Posterior vena cava (tissue), 2 donors: ENCODE results near the gene STXBP5. TPM values are rescaled to one million over a fixed set of nuclear protein-coding genes. Genes with fewer than 3 reads are reported as not detected.

Experiments used
- DNase-seq: peaks from one replicate; pipeline ENCODE4 v3.0.0-alpha.2; 2020; ENCODE audit warnings: low spot score
- intact Hi-C, 2 donors: fragments of 100-400 bp; cut with DNase I; formaldehyde crosslinking; loops; one replicate each; pipeline versions ENCODE4 v1.14.1 to v1.14.2; 2022 to 2023
- total RNA-seq, 2 donors: library from RNA; stranded (reverse); fragmentation: NEBNext Ultra II Directional; extraction: Animal tissue kit (Norgen Biotek cat#: 25700); gene quantifications; one replicate each; pipeline ENCODE4 v1.2.1, GENCODE V29; 2021
- donor health status: DM: yes; HTN: yes; CAD: no.
- donor health status: DM: yes; HTN: yes; CAD: no.

The STXBP5 gene
- total RNA-seq, 2 donors from 2014 or later, result 21.6 to 30.0 TPM

- no peak for DNase-seq
- intact Hi-C loops, result no loop called here
Measured at GRCh38 chr6:147205690-147206600, 1.7 kb downstream of the STXBP5 start.

DNA sequence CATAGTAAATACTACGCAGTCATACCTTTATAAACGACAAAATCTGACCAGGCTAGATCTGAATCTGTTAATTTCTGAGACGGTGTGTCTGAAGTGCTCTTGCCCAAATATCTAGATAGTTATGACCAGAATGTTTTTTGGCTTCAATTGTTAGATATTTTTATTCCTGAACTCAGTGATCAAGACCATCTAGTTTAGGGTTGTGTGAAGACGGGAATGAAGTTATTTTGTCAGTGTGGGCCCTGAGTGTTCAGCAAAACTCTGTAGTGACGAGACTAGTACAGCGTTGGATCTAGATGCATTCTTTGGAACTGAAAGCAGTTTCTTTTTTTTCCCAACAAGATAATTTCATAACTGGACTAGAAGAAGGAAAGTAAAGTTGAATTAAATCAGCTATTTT, 3.1 kb downstream of the STXBP5 start:
- intact Hi-C loops, result no loop called here
- DNase-seq, result no peak

GRCh38 chr6:147207837-147208754, 3.9 kb downstream of the STXBP5 start:
- intact Hi-C loops, result no loop called here
- no peak for DNase-seq

DNA sequence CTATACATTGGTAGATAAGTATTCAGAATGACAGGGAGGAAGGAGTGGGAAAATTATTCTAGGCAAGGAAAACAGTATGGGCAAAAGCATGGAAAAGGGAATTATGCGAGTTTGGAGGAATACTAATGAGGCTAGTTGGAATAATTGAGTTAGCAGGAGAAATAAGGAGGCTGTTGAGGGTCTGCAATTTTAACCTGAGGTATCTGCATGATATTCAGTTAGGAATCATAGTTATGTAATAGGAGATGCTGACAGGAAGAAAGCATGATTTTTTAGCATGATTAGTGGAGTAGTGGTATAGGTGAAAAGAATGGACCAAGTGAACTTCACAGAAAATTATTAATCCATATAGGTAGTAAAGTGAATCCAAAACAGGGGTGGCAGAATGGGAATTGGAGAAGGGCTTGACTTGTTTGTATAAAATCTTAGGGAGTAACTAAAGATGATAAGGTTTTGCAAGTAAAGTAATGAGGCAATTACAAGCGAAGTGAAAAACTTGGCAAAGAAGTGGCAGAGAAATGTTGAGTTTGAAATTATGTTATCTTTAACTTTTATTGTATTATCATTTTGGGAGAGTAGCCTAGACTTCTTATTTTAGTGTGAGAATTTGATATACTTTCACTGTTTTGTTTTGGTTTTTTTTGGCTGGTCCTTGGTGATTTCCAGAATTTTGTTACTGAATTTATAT, 5.7 kb downstream of the STXBP5 start:
- intact Hi-C loops, result no loop called here

DNA sequence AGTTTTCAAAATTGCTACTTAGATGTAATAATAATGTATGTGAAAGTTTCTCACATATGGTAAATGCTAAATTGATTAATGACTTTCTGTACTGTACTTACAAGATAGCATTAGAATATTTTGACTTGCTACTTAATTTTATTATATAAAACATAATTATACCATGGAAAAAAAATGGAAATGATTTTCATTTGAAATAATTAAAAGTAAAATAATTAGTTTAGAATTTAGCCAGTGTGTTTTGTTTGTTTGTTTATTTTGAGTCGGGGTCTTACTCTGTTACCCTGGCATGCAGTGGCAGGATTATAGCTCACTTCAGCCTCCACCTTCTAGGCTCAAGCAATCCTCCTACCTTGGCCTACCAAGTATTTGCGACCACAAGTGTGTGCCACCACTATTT, 7.1 kb downstream of the STXBP5 start:
- DNase-seq, result no peak
- intact Hi-C loops, result no loop called here

More for the DNA sequence above, 5.7 kb downstream of the STXBP5 start:
- no peak for DNase-seq

DNA sequence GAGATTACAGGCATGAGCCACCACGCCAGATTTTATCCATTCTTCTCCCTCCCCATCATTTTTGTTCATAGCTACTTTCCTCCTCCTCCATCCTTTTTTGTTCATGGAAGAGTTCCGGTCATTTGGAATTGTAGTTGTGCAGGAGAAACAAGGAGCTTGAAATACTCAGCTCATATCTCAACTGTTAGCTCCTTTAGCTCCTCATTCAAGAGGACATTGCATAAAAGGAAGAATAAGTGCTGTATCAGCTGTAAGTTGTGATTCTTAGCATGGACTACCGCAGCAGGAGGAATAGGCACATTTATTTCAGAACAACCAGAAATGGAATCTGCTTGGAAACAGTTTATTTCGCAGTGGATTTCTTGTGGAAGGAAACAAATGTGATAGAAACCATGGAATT, 7.6 kb downstream of the STXBP5 start:
- intact Hi-C loops, result no loop called here
- DNase-seq, result no peak

DNA sequence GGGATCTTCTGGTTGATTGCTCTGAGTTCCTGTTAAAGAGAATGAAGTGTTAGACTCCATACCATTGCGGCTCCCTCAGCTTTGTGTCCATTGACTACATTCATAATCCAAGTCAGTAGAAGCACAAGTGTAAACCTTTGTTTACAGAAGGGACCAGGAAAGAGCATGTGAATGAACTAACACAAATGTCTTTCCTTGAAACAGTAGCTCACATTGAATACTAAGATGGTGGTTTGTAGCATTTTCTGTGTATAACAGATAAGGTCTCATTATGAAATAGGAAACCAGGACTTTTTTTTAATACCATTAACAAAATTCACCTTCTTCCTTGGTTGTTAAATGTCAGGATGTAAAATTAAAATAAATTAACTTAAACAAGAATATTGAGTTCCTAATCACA, 8.4 kb downstream of the STXBP5 start:
- no peak for DNase-seq
- intact Hi-C loops, result no loop called here

DNA sequence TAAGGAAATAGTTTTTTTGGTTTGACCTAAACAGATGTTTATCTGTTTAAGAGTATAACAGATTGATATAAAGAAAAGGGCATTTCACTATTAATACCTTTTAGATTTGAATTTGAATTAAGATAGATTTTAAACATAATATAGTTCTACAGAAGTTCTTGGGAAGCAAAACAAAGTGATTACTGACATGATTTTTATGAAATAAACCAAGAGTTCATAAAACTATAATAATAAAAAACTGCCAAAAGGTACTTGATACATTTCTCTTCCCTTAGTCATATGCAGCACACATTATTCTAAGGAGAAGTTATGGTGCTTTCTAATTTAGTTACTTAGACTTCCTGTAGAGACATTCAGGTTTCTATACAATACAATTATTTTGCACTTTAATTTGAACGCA, 9.6 kb downstream of the STXBP5 start:
- DNase-seq, result no peak
- intact Hi-C loops, result no loop called here

- intact Hi-C loops, result no loop called here
- DNase-seq, result no peak
Measured at GRCh38 chr6:147214248-147215227, 10.3 kb downstream of the STXBP5 start.

DNA sequence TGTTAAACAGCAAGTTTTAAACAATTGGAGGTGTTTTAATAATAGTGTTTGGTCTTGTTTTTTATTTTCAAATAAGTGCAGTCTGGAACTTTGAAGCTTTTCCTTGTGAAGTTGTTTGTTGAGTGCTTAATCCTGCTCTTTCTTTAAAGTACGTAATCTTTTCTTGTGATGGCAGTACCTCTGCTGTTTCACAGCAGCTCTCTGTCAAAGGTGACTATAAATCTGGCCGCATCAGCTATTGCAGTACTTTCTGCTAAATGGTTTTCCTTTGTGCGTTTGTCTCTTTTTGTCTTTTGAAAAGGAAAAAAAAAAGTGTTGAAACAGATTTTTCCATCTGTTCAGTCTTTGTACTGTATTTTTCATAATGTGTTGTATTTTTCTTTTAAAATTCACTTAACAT, 12.7 kb downstream of the STXBP5 start:
- no peak for DNase-seq
- intact Hi-C loops, result no loop called here

DNA sequence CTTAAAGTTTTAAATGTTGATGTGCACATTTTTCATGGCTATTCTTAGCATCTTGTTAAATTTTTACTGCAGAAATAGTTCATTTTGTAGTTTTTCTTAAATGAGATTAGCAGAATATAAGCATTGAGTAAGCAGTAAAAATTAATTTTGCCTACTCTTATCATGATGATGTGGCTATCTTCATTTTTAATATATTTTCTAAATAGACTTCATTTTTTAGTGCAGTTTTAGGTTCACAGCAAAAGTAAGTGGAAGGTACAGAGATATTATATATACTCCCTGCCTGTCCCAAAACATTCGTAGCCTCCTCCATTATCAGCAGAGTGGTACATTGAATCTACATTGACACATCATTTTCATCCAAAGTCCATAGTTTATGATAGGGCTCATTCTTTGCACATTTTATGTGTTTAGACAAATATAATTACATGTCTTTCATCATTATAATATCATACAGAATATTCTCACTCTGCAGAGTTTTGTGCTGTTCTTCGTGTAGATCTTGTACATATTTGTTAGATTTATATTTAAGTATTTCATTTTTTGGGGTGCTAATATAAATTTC, 13.7 kb downstream of the STXBP5 start:
- intact Hi-C loops, result no loop called here
- DNase-seq, result no peak

DNA sequence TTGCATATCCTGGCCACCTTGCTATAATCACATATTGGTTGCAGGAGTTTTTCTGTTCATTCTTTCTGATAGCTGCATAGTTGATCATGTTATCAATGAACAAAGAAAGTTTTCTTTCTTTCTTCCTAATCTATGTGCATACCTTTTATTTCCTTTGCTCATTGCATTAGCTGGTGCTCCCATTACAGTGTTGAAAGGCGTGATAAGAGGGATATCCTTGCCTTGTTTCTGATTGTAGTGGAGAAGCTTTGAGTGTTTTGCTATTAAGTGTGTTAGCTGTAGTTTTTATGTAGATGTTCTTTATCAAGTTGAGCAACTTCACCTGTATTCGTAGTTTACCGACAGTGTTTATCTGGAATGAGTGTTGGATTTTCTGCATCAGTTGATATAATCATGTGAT, 14.6 kb downstream of the STXBP5 start:
- no peak for DNase-seq
- intact Hi-C loops, result no loop called here

DNA sequence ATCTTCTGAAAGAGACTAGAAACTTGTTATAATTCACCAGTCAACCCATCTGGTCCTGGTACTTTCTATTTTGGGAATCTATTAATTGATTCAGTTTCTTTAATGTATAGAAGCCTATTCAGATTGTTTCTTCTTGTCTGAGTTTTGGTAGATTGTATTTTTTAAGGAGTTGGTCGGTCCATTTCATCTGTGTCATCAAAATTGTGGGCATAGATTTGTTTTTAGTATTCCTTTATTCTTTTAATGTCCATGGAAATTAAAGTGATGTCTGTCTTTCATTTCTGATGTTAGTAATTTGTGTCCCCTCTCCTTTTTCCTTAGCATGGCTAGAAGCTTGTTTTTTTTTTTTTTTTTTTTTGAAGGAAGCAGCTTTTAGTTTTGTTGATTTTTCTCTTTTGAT, 15.2 kb downstream of the STXBP5 start:
- no peak for DNase-seq
- intact Hi-C loops, result no loop called here

- intact Hi-C loops, result no loop called here
- no peak for DNase-seq
Measured at GRCh38 chr6:147220345-147220744, 16.1 kb downstream of the STXBP5 start.

DNA sequence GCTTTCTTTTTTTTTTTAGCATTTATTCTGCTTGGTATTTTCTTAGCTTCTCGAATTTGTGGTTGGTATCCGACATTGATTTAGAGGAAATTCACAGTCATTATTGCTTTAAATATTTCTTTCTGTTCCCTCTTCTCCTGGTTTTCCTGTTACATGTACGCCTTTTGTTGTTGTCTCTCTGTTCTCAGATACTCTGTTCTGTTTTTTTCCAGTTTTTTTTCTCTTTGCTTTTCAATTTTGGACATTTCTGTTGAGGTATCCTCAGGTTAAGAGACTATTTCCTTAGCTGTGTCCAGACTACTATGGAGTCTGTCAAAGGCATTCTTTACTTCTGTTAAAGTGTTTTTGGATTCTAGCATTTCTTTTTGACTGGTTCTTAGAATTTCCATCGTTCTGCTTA, 17.5 kb downstream of the STXBP5 start:
- no peak for DNase-seq
- intact Hi-C loops, result no loop called here

DNA sequence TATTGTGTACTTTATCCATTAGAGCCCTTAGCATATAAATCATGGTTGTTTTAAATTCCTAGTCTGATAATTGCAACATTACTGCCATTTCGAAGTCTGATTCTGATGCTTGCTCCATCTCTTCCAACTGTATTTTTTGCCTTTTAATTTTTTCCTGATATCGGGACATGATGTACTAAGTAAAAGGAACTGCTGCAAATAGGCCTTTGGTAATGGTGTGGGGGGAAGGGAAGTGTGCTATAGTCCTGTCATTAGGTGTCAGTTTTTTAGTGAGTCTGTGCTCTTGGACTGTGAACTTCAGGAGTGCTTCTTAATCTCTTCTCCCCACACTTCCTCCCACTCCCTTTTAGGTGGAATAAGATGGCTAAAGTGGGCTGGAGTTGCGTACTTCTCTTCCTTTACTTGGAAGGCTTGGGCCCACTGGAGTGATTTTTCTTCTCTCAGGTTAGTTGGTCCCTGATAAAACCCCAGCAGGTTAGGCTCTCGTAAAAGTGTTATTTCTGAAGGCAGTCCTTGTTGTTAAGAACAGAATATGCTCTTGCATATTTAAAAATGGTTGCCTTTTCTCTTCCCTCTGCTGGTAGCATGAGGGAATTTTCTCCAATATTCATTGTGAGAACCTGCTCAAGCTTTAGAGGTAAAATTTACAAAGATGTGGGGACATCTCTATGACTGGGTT, 18.1 kb downstream of the STXBP5 start:
- no peak for DNase-seq
- intact Hi-C loops, result no loop called here

DNA sequence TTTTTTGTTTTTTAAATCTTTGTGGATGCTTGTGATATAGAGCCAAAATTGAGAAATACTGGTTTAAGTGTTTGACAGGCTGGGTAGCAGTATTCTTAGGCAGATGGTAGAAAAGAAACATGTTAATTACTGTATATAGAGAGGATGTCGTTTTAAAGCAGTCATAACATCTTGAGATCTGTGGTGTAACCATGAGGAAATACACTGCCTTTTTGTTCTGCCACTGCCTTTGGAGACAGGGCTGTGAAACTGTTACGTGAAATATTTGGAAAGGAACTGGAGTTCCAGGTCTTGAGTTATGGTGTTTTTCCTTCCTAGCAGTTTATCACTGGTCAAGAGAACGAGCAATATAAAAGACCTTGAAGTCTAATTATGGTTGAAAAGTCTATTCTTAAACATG, 19.5 kb downstream of the STXBP5 start:
- intact Hi-C loops, result no loop called here

More for the DNA sequence above, 19.5 kb downstream of the STXBP5 start:
- DNase-seq, result no peak
